ENCODE data around the gene TMEM54. TPM values are rescaled to one million over a fixed set of nuclear protein-coding genes. Genes with fewer than 3 reads are reported as not detected.

Gene TMEM54
- total RNA-seq, 4 donors from 2014 or later, result 14.7 to 36.7 (median 26.3) TPM

GRCh38 chr1:32918179-32918578, 17.0 kb upstream of the TMEM54 start:
- TF ChIP-seq CTCF (IDR thresholded peaks at IDR 0.05; ENCODE audit: low read depth), result no peak

- no peak for TF ChIP-seq CTCF (IDR thresholded peaks at IDR 0.05; ENCODE audit: low read depth)
These were observed 16.3 kb upstream of the TMEM54 start for GRCh38 chr1:32917521-32917920.

- TF ChIP-seq CTCF (IDR thresholded peaks at IDR 0.05; ENCODE audit: low read depth), result no peak
These were observed 14.8 kb upstream of the TMEM54 start for GRCh38 chr1:32915766-32916706.

DNA sequence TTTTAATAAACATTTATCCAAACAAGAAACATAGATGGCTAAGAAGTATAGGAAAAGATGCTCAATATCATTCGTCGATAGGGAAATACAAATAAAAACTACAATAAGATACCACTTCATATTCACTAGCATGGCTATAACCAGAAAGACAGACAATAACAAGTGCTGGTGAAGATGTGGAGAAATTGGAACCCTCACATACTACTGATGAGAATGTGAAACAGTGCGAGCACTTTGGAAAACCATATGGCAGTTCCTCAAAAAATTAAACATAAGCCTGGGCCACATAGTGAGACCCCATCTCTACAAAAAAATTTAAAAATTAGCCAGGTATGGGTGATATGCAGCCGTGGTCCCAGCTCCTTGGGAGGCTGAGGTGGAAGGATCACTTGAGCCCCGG, 9.1 kb upstream of the TMEM54 start:
- TF ChIP-seq CTCF (IDR thresholded peaks at IDR 0.05; ENCODE audit: low read depth), result no peak

DNA sequence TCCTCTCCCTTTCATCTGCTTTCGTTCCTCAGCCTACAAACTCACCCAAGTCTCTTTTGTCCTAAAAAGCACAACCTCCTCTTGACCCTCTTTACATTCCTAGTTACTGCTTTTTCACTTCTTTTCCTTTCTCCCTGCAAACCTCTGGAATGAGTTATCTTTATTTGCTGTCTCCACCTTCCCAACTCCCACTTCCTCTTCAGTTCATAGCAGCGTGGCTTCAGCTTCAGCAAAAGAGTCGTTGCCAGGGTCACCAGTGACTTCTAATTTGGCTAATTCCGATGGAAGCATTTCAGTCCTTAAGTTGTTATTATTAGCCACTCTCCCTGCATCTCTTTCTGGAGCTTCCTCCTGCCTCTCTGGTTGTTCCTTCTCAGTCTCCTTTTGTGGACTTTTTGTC, 6.2 kb upstream of the TMEM54 start:
- no peak for TF ChIP-seq CTCF (IDR thresholded peaks at IDR 0.05; ENCODE audit: low read depth)

- no peak for TF ChIP-seq CTCF (IDR thresholded peaks at IDR 0.05; ENCODE audit: low read depth)
These were observed 5.5 kb upstream of the TMEM54 start for GRCh38 chr1:32906654-32907053.

DNA sequence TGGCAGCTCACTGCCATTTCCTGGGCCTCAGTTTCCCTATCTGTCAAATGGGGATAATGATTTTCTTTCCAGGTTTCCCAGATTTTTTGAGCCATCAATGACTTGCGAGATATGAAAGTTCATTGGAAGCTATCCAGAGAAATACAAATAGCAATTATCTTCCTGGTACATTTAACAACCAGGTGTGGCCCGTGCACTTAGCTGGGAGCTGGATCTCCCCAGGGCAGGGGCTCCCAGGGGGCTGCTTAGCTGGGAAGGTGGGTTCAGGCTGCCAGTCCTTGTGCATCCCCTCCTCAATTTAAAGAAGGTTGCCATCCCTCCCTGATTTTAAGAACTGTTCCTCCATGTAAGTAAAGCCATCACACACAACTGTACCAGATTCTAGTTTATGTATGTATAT, 3.6 kb upstream of the TMEM54 start:
- TF ChIP-seq CTCF (IDR thresholded peaks at IDR 0.05; ENCODE audit: low read depth), result no peak

Measured in subcutaneous adipose tissue (tissue), 4 donors.